HepG2 (cell line): Measurements from ENCODE around the gene S100A16. TPM values are rescaled to one million over a fixed set of nuclear protein-coding genes. Genes with fewer than 3 reads are reported as not detected.

Experiments used
- ARNTL ChIP-seq: sonication (generic); formaldehyde crosslinking; IDR thresholded peaks from 2 replicates; pipeline ENCODE4 v1.4.0; 2020; ENCODE audit warnings: mild to moderate bottlenecking, missing genetic modification reagents
- ATF7 ChIP-seq, 2 experiments: fragments of 450-650 bp in 1 of 2; sonication (generic) in 1 of 2; formaldehyde crosslinking in 1 of 2; IDR thresholded peaks; 2 replicates each; pipeline versions ENCODE4 v1.4.0 to v1.6.1; 2016 to 2020; ENCODE audit warnings: antibody characterized with exemption in 1 of 2, mild to moderate bottlenecking in 1 of 2, missing genetic modification reagents in 1 of 2
- CENPT ChIP-seq: sonication (generic); formaldehyde crosslinking; IDR thresholded peaks from 2 replicates; pipeline ENCODE4 v1.8.0; 2022; ENCODE audit warnings: low read depth, mild to moderate bottlenecking, moderate library complexity, missing genetic modification reagents
- FIP1L1 ChIP-seq: fragments of 200-400 bp; formaldehyde crosslinking; IDR thresholded peaks from 2 replicates; pipeline ENCODE4 v1.6.1; 2018; ENCODE audit warnings: low read depth, mild to moderate bottlenecking, low read length, moderate library complexity, borderline replicate concordance; ENCODE audit not compliant: insufficient read depth
- HNRNPH1 ChIP-seq: fragments of 200-400 bp; formaldehyde crosslinking; optimal IDR thresholded peaks from 2 replicates; pipeline ENCODE3; 2017; ENCODE audit warnings: mild to moderate bottlenecking, low read depth, low read length
- JDP2 ChIP-seq: sonication (generic); formaldehyde crosslinking; IDR thresholded peaks from 2 replicates; pipeline ENCODE4 v1.8.1; 2022; ENCODE audit warnings: missing genetic modification reagents, borderline replicate concordance
- KDM5A ChIP-seq: fragments of 200-600 bp; sonication (generic); IDR thresholded peaks from 2 replicates; pipeline ENCODE4 v1.7.0; 2018; ENCODE audit warnings: antibody characterized with exemption, mild to moderate bottlenecking, low read length, borderline replicate concordance
- ONECUT2 ChIP-seq: sonication (generic); formaldehyde crosslinking; IDR thresholded peaks from 2 replicates; pipeline ENCODE4 v1.4.0; 2020; ENCODE audit warnings: missing genetic modification reagents
- ZNF83 ChIP-seq: sonication (generic); formaldehyde crosslinking; IDR thresholded peaks from 2 replicates; pipeline ENCODE4 v1.4.0; 2020; ENCODE audit warnings: missing genetic modification reagents, mild to moderate bottlenecking, borderline replicate concordance
- polyA plus RNA-seq, 8 experiments: library from polyadenylated mRNA; depleted of rRNA in 3 of 8; stranded (reverse) in 7 of 8; unstranded in 1 of 8; fragments of >200 nt; fragmentation: Illumina TruSeq in 4 of 8; extraction: Trizol in 4 of 8; gene quantifications; 2 replicates each; pipeline versions ENCODE4 v1.2.1 to v1.2.3, GENCODE V29; 2011 to 2016; ENCODE audit warnings: low read depth in 4 of 8, missing spikeins in 1 of 8, mixed read lengths in 1 of 8; ENCODE audit not compliant: insufficient read depth in 1 of 8
- total RNA-seq, 5 experiments: library from RNA; depleted of rRNA; stranded (reverse); fragments of >200 nt; fragmentation: Illumina TruSeq; extraction: Trizol; gene quantifications; 2 replicates each; pipeline ENCODE4 v1.2.3, GENCODE V29; 2016; ENCODE audit warnings: low read depth in 1 of 5
- TF ChIP-seq, protein P1 (sequence below), 2 experiments: fragments of 450-650 bp in 1 of 2; sonication (generic) in 1 of 2; formaldehyde crosslinking in 1 of 2; IDR thresholded peaks; 2 replicates each; pipeline versions ENCODE4 v1.6.1 to v1.8.0; 2016 to 2022; ENCODE audit warnings: antibody characterized with exemption in 1 of 2, mild to moderate bottlenecking in 1 of 2, missing genetic modification reagents in 1 of 2
- TF ChIP-seq, protein P2 (sequence below): IDR thresholded peaks from 2 replicates; pipeline ENCODE4 v1.6.1; 2016; ENCODE audit warnings: missing compliant biosample characterization, missing genetic modification reagents, borderline replicate concordance
- TF ChIP-seq, protein P3 (sequence below): sonication (generic); formaldehyde crosslinking; IDR thresholded peaks from 2 replicates; pipeline ENCODE4 v1.8.0; 2022; ENCODE audit warnings: missing genetic modification reagents, mild to moderate bottlenecking, inconsistent platforms, borderline replicate concordance

Gene S100A16
- total and polyA plus RNA-seq, 2 of the 13 experiments (the other 11 are each of a cell fraction or from before 2014, with no cell fraction given): 46.0 to 195 TPM

DNA sequence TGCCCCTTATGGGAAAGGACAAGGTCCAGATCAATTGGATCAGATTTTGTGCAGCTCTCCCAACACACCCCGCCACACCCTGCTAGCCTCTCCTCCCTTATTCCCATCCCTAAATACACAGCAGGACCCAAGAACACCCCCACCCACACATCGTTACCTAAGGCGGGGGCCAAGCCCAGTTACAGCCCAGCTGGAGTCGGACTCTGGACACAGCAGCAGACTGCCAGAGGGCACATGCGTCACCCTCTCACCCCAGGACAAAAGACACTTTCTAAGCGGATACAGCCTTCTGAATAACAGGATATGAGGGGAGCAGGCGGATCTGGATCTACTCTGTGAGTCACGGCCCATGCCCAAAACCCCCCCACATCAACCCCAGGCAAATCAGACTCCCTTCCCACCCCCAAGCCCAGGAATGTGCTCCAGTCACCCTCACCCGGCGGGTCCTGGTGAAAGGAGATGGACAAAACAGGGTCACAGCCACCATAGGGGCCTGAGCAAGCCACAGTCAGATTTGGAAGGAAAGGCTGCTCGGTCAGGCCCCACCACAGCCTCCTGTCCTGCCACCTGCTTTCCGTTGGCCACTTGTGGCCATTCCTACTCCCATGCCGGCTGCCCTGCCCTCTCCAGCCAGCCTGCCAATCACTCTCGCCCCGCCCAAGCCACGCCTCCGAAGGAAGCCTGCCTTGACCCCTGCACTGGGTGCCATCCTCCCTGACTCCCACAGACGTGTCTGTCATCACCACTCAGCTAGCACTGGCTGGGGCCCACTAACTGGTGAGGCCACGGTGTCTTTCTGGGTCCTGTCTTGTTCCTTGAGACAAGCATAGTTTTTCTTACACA is 4.0 kb downstream of the S100A16 start (continued):
- TF ChIP-seq, protein P1, sequence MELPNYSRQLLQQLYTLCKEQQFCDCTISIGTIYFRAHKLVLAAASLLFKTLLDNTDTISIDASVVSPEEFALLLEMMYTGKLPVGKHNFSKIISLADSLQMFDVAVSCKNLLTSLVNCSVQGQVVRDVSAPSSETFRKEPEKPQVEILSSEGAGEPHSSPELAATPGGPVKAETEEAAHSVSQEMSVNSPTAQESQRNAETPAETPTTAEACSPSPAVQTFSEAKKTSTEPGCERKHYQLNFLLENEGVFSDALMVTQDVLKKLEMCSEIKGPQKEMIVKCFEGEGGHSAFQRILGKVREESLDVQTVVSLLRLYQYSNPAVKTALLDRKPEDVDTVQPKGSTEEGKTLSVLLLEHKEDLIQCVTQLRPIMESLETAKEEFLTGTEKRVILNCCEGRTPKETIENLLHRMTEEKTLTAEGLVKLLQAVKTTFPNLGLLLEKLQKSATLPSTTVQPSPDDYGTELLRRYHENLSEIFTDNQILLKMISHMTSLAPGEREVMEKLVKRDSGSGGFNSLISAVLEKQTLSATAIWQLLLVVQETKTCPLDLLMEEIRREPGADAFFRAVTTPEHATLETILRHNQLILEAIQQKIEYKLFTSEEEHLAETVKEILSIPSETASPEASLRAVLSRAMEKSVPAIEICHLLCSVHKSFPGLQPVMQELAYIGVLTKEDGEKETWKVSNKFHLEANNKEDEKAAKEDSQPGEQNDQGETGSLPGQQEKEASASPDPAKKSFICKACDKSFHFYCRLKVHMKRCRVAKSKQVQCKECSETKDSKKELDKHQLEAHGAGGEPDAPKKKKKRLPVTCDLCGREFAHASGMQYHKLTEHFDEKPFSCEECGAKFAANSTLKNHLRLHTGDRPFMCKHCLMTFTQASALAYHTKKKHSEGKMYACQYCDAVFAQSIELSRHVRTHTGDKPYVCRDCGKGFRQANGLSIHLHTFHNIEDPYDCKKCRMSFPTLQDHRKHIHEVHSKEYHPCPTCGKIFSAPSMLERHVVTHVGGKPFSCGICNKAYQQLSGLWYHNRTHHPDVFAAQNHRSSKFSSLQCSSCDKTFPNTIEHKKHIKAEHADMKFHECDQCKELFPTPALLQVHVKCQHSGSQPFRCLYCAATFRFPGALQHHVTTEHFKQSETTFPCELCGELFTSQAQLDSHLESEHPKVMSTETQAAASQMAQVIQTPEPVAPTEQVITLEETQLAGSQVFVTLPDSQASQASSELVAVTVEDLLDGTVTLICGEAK (IDR thresholded peaks at IDR 0.05): no peak
- TF ChIP-seq, protein P1 (CRISPR knock-in tag; IDR thresholded peaks at IDR 0.05): peak; percentile 74; the same call in 1 of the 2 replicates
- 0 out of 2 replicates have a peak, but pooled peaks have one; percentile 27 for TF ChIP-seq FIP1L1
- peak; percentile 60 for TF ChIP-seq HNRNPH1
- no peak for TF ChIP-seq JDP2 (CRISPR knock-in tag)
- TF ChIP-seq ARNTL: peak; percentile 59; the same call in 1 of the 2 replicates
- TF ChIP-seq ZNF83 (CRISPR knock-in tag): no peak
- no peak for TF ChIP-seq ONECUT2 (CRISPR knock-in tag)
- TF ChIP-seq, protein P2, sequence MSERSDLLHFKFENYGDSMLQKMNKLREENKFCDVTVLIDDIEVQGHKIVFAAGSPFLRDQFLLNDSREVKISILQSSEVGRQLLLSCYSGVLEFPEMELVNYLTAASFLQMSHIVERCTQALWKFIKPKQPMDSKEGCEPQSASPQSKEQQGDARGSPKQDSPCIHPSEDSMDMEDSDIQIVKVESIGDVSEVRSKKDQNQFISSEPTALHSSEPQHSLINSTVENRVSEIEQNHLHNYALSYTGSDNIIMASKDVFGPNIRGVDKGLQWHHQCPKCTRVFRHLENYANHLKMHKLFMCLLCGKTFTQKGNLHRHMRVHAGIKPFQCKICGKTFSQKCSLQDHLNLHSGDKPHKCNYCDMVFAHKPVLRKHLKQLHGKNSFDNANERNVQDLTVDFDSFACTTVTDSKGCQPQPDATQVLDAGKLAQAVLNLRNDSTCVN (CRISPR knock-in tag): no peak
- TF ChIP-seq ATF7 (IDR thresholded peaks at IDR 0.05): no peak
- peak; percentile 86 for TF ChIP-seq ATF7 (CRISPR knock-in tag; IDR thresholded peaks at IDR 0.05)
- TF ChIP-seq, protein P3, sequence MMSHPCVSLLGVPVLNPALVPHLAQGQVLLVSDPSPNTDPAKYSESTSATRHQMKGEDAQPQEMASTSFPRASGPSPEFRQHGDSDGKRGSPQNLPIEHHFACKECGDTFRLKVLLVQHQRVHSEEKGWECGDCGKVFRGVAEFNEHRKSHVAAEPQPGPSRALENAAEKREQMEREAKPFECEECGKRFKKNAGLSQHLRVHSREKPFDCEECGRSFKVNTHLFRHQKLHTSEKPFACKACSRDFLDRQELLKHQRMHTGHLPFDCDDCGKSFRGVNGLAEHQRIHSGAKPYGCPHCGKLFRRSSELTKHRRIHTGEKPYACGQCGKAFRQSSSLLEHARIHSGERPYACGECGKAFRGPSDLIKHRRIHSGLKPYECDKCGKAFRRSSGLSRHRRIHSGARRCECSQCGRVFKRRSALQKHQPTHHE (CRISPR knock-in tag): no peak
- TF ChIP-seq CENPT: no peak
- TF ChIP-seq KDM5A: no peak
